ENCODE data around the gene YWHAB.

GRCh38 chr20:44936510-44936909 lies 51.0 kb downstream of the YWHAB start:
- no peak for TF ChIP-seq CTCF (IDR thresholded peaks at IDR 0.05)
- TF ChIP-seq POLR2A (IDR thresholded peaks at IDR 0.05) = no peak
